DMS153 treated with DMSO at 0.1 percent for 48 hours (cell line): ENCODE measurements around the gene ADAT3.

ENCODE experiments used
- DNase-seq: peaks from one replicate; lab custom pipeline; 2025; ENCODE audit not compliant: unreplicated experiment; lab: John Stamatoyannopoulos, UW

Gene ADAT3

GRCh38 chr19:1905110-1905862 lies at the start of gene ADAT3, which contains the start of gene SCAMP4:
ADAT3 (plus strand) TSS chr19:1905399; CDS start chr19:1912048, 6,649 bp downstream.
SCAMP4 (plus strand) TSS chr19:1905399; CDS start chr19:1915020, 9,621 bp downstream.
- DNase-seq: peak; percentile 55

GRCh38 chr19:1855828-1856255 lies 49.4 kb upstream of the ADAT3 start:
- DNase-seq: no peak

- DNase-seq: no peak
Observed at GRCh38 chr19:1856345-1856697, 48.9 kb upstream of the ADAT3 start.

- no peak for DNase-seq
Observed at GRCh38 chr19:1856698-1857603, 48.2 kb upstream of the ADAT3 start.

- DNase-seq: no peak
Observed at GRCh38 chr19:1857648-1858326, 47.4 kb upstream of the ADAT3 start.

- DNase-seq: no peak
Observed at GRCh38 chr19:1858412-1859081, 46.7 kb upstream of the ADAT3 start.

- no peak for DNase-seq
Observed at GRCh38 chr19:1859331-1859781, 45.8 kb upstream of the ADAT3 start.

- DNase-seq: no peak
Observed at GRCh38 chr19:1860042-1860775, 45.0 kb upstream of the ADAT3 start.

GRCh38 chr19:1860821-1861598 lies 44.2 kb upstream of the ADAT3 start:
- no peak for DNase-seq

GRCh38 chr19:1861599-1862031 lies 43.6 kb upstream of the ADAT3 start:
- DNase-seq: no peak

GRCh38 chr19:1862068-1862423 lies 43.2 kb upstream of the ADAT3 start:
- DNase-seq: no peak

- no peak for DNase-seq
Observed at GRCh38 chr19:1862424-1863327, 42.5 kb upstream of the ADAT3 start.

GRCh38 chr19:1863328-1863637 lies 41.9 kb upstream of the ADAT3 start, which contains the start of gene KLF16:
KLF16 (minus strand) TSS chr19:1863579; CDS start chr19:1863497, 82 bp downstream.
- DNase-seq: no peak

GRCh38 chr19:1863638-1864479 lies 41.3 kb upstream of the ADAT3 start:
- DNase-seq: peak; percentile 49

- no peak for DNase-seq
Observed at GRCh38 chr19:1864480-1865171, 40.6 kb upstream of the ADAT3 start.

GRCh38 chr19:1865172-1866010 lies 39.8 kb upstream of the ADAT3 start:
- DNase-seq: no peak
